Epithelial cell of esophagus (primary cell): Measurements from ENCODE around the gene SLPI.

Source experiments
- DNase-seq: peaks from one replicate; pipeline ENCODE4 v3.0.0; 2010; ENCODE audit warnings: low read depth
- H3K4me3 ChIP-seq: 2 replicates; pipeline ENCODE4 v1.5.1; 2011; ENCODE audit warnings: mild to moderate bottlenecking, low read length, control low read depth
- TF ChIP-seq, protein P1 (sequence below): IDR thresholded peaks from 2 replicates; pipeline ENCODE4 v1.5.1; 2011; ENCODE audit warnings: low read depth, mild to moderate bottlenecking, low read length, control low read depth, inconsistent platforms; ENCODE audit not compliant: insufficient read depth; ENCODE audit errors: missing control alignments

The SLPI gene

DNA sequence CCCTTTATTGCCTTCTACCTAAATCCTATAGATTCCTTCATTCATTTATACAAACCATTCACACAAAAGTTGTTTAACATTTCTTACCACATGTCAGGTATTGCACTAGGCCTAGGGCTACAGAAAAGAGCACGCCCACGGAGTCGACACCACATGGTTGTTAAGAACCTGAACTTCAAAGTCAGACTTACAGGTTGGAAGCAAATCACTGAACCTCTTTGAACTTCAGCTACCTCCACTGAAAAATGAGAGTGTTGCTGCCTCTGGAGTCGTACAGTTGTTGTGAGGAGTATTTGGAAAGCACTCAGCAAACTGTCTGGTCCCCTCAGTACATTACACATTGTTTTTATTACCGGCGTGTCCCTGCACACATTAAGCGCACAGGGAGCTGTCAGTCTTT, 3.3 kb upstream of the SLPI start:
- H3K4me3 ChIP-seq, result no peak overlapping the region
- TF ChIP-seq, protein P1, sequence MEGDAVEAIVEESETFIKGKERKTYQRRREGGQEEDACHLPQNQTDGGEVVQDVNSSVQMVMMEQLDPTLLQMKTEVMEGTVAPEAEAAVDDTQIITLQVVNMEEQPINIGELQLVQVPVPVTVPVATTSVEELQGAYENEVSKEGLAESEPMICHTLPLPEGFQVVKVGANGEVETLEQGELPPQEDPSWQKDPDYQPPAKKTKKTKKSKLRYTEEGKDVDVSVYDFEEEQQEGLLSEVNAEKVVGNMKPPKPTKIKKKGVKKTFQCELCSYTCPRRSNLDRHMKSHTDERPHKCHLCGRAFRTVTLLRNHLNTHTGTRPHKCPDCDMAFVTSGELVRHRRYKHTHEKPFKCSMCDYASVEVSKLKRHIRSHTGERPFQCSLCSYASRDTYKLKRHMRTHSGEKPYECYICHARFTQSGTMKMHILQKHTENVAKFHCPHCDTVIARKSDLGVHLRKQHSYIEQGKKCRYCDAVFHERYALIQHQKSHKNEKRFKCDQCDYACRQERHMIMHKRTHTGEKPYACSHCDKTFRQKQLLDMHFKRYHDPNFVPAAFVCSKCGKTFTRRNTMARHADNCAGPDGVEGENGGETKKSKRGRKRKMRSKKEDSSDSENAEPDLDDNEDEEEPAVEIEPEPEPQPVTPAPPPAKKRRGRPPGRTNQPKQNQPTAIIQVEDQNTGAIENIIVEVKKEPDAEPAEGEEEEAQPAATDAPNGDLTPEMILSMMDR, result no peak
- no peak for DNase-seq

DNA sequence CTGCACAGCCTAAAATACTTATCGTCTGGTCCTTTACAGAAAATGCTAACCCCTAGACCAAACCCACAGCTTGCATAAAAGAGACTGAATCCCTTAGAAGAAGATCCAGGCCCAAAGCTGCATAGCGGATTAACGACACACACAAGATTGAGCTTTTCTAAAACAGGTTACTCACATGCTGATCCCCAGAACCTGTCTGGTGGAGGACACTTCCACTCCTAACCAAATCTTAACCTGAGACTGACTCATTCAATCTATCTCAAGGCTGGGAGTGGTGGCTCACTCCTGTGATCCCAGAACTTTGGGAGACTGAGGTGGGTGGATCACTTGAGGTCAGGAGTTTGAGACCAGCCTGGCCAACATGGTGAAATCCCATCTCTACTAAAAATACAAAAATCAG, 2.8 kb upstream of the SLPI start:
- peak; percentile 82 for DNase-seq
- TF ChIP-seq, protein P1, result no peak
- H3K4me3 ChIP-seq, result no peak overlapping the region

DNA sequence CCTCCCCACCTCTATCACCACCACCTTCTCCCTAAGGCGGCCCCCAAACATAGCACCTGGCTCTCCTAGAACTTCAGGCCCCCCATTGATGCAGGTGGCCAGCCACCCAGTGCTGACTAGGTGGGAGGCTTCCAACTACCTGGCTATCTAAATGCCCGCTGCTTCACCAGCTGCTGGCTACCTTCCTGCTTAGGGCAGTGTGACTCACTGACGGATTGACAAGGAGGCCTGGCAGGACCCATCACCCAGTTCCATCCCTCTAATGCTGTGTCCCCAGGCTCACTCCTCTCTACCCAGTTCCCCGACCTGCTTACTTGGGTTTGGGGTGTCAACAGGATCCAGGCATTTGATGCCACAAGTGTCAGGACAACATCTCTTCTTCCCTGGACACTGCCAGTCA, 1.1 kb downstream of the SLPI start:
- peak overlapping the region; percentile 63 for H3K4me3 ChIP-seq
- peak; percentile 58 for DNase-seq

DNA sequence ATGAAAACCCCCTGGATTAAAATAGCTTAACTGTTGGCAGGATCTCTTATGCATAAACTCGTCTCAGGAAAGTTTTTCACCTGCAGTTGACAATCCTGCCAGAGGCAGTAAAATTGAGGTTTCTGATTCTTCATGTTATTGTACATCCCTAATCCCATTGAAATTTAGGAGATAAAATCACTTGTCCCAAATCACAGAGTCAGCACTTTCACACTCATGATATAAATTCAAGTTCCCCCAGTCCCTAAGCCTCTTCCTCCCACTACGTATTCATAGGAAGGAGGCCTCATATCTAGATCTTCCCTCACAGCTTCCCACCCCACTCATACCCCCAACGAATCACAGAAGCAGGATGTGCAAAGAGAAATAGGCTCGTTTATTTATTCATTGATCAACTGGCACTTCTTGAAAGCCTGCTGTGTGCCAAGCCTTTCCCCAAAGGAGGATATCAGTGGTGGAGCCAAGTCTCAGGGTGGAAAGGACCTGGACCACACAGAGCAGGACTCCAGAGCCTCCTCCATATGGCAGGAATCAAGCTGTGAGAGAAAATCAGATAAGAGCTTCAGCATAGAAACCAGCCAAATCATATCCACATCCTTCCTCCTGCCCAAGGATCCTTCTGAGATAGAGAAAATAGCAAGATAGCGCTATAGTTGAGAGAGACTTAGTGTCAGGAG, 2.3 kb downstream of the SLPI start:
- no peak for DNase-seq
- TF ChIP-seq, protein P1, result no peak

More for the DNA sequence above, 1.1 kb downstream of the SLPI start:
- TF ChIP-seq, protein P1, result no peak

DNA sequence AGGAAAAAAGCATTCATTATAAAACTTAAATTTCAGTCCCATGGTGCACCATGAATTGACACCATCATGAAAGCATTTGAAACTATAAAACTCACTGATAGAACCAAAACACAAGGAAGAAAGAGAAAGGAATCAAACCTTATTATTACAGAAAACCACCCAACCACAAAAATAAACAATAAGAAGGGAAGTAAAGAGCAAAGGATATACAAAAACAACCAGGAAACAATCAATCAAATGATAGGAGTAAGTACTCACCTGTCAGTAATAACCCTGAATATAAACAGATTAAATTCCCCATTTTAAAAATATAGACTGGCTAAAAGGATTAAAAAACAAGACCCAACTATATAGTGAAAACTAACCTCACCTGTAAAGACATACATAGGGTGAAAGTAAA, 5.8 kb downstream of the SLPI start:
- TF ChIP-seq, protein P1, result no peak

More for the DNA sequence above, 2.3 kb downstream of the SLPI start:
- peak overlapping the region; percentile 63 for H3K4me3 ChIP-seq

DNA sequence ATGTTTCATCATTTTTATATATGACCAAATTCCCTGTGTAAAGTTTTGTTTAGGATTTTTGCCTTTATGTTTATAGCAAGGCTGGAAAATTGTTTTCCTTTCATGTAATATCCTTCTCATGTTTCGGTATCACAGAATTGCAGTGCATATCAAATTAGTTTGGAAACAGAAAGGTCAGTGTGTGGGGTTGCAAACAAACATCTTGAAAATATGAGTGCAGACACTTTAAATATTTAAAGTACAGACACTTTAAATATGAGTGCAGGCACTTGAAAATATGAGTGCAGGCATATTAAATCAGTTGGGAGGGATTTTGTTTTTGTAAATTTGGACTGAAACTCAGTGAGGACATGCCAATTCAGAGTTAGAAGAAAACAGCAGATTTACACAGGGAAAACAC, 6.5 kb downstream of the SLPI start:
- TF ChIP-seq, protein P1, result no peak
- no peak for DNase-seq
- H3K4me3 ChIP-seq, result no peak overlapping the region

More for the DNA sequence above, 5.8 kb downstream of the SLPI start:
- DNase-seq, result no peak
- H3K4me3 ChIP-seq, result no peak overlapping the region

DNA sequence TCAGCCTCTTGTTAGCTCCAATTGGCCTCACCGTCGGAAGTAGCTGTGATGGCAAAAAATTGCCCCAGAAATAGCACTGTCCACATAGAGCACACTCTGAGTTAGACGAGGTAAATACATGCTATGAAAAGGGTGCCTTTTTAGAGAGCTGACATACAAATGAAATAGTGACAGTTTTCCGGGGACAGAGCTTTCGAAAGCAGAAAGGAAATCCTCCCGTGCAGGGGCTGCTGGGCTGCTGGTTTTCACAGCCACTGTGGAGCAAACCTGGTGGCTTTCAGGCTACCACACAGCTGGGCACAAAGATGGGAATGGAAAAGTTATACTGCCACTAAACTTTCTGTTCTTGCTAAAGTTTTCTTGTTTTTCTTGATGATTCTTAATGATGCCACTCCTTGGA, 8.3 kb downstream of the SLPI start:
- TF ChIP-seq, protein P1, result no peak
- H3K4me3 ChIP-seq, result no peak overlapping the region
- DNase-seq, result no peak
